Measurements from ENCODE around the gene SUPT6H.

SUPT6H gene

GRCh38 chr17:28728364-28729200 is 66.6 kb downstream of the SUPT6H start, which contains the start of gene NEK8 (continued):
- TF ChIP-seq ZBTB11 (tag by site-specific recombination; conservative IDR thresholded peaks at IDR 0.05; ENCODE audit: low read depth) (peak; percentile 73), ZIC2 (tag by site-specific recombination; IDR thresholded peaks at IDR 0.05) (peak; percentile 68), KLF17 (tag by site-specific recombination; IDR thresholded peaks at IDR 0.05) (peak; percentile 39), ZNF843 (tag by site-specific recombination; IDR thresholded peaks at IDR 0.05) (no peak), ZBTB8A (tag by site-specific recombination; IDR thresholded peaks at IDR 0.05) (peak; percentile 97), ZNF747 (tag by site-specific recombination; IDR thresholded peaks at IDR 0.05) (no peak), ZNF449 (tag by site-specific recombination; IDR thresholded peaks at IDR 0.05) (peak; percentile 39; the same call in 1 of the 2 replicates), ZNF121 (tag by site-specific recombination; IDR thresholded peaks at IDR 0.05) (peak; percentile 54; the same call in 1 of the 2 replicates), ZNF223 (tag by site-specific recombination; IDR thresholded peaks at IDR 0.05) (peak; percentile 86), ZNF16 (tag by site-specific recombination; IDR thresholded peaks at IDR 0.05; ENCODE audit: low read depth) (no peak), ZNF658 (tag by site-specific recombination; IDR thresholded peaks at IDR 0.05) (no peak), ZNF350 (tag by site-specific recombination; IDR thresholded peaks at IDR 0.05) (no peak), ZSCAN30 (tag by site-specific recombination; IDR thresholded peaks at IDR 0.05) (0 out of 2 replicates have a peak, but pooled peaks have one; percentile 22), KLF7 (tag by site-specific recombination; IDR thresholded peaks at IDR 0.05; ENCODE audit: borderline replicate concordance) (peak; percentile 75; the same call in 1 of the 2 replicates), ZBTB6 (tag by site-specific recombination; IDR thresholded peaks at IDR 0.05) (no peak), HIC1 (tag by site-specific recombination; IDR thresholded peaks at IDR 0.05) (peak; percentile 96), ZNF692 (tag by site-specific recombination; IDR thresholded peaks at IDR 0.05) (0 out of 2 replicates have a peak, but pooled peaks have one; percentile 39), ZFP3 (tag by site-specific recombination; IDR thresholded peaks at IDR 0.05; ENCODE audit: low read depth) (no peak), ZNF391 (tag by site-specific recombination; IDR thresholded peaks at IDR 0.05; ENCODE audit: borderline replicate concordance, low read depth) (0 out of 2 replicates have a peak, but pooled peaks have one; percentile 37), ZNF146 (tag by site-specific recombination; IDR thresholded peaks at IDR 0.05) (peak; percentile 6), ZNF184 (tag by site-specific recombination; IDR thresholded peaks at IDR 0.05) (0 out of 2 replicates have a peak, but pooled peaks have one; percentile 11), PATZ1 (tag by site-specific recombination; IDR thresholded peaks at IDR 0.05) (peak; percentile 50), KLF8 (tag by site-specific recombination; IDR thresholded peaks at IDR 0.05) (peak; percentile 98)
